Measurements from ENCODE around the gene CRIM1. TPM values are rescaled to one million over a fixed set of nuclear protein-coding genes. Genes with fewer than 3 reads are reported as not detected.
A peak's percentile ranks its signal among the peaks of the same experiment; 100 is the strongest.

Gene CRIM1
- polyA plus RNA-seq, 2 of the 4 experiments (the other 2 are of a cell fraction) = 127 to 208 TPM

- peak overlapping the region; percentile 11; the same call in 2 of the 3 replicates for H3K4me3 ChIP-seq
- peak in 1 of 2 experiments; percentile 7; a peak in 1 of 6 replicates for ATAC-seq
Observed at GRCh38 chr2:36569267-36569856, 213.8 kb downstream of the CRIM1 start.

GRCh38 chr2:36570416-36570815, 214.8 kb downstream of the CRIM1 start:
- FAIRE-seq (peak; percentile 83), DNase-seq (ENCODE audit: low read depth in 1 of 2, low spot score in 1 of 2) (no peak), ATAC-seq (no peak)
- 21% methylated on average over 1 of the region's 1 CpG for WGBS (ENCODE audit: missing lambda C conversion rate)
- TF ChIP-seq PHF8 (IDR thresholded peaks at IDR 0.05; ENCODE audit: borderline replicate concordance, low read depth) (no peak), FOSL2 (IDR thresholded peaks at IDR 0.05) (no peak), FOSL2 (CRISPR knock-in tag; IDR thresholded peaks at IDR 0.05) (peak; percentile 32; the same call in 1 of the 2 replicates)
- Histone ChIP-seq H3K4me2 (peak overlapping the region; percentile 88), H3K9me3 (no peaks in the 10 kb centered on the region), H3K27ac (peak overlapping the region; percentile 71 to 80; a peak in 5 of 6 replicates), H3K4me1 (peaks cover 56% of the 10 kb centered on the region), H3K4me3 (no peak overlapping the region)
- POLR2A ChIA-PET = interaction anchor here (1.1 kb wide), 1 partner anchor 10 kb away, joined by 3 read pairs; no protein-coding TSS in a partner anchor
- CTCF ChIA-PET = interaction anchor here (1.0 kb wide), 1 partner anchor 122 kb away, joined by 3 read pairs; no protein-coding TSS in a partner anchor

More at GRCh38 chr2:36569267-36569856, 213.8 kb downstream of the CRIM1 start:
- FAIRE-seq (peak; percentile 87), DNase-seq (ENCODE audit: low read depth in 1 of 2, low spot score in 1 of 2) (peak in 1 of 2 experiments; percentile 44)
- WGBS (ENCODE audit: missing lambda C conversion rate) = 3% methylated on average over 3 of the region's 3 CpGs
- Histone ChIP-seq H3K27ac (peak overlapping the region; percentile 80 to 88), H3K4me1 (peaks cover 59% of the 10 kb centered on the region), H3K4me2 (peak overlapping the region; percentile 88), H3K9me3 (no peaks in the 10 kb centered on the region)
- peak; percentile 83 for TF ChIP-seq MAFK (IDR thresholded peaks at IDR 0.05; ENCODE audit: partially characterized antibody)
- no peak for TF ChIP-seq REST (IDR thresholded peaks at IDR 0.05)
- ChIA-PET POLR2A (interaction anchor here (0.8 to 1.8 kb wide), 5 partner anchors 9 to 213 kb away, joined by 3 to 6 read pairs (median 3); partner anchors contain the start of genes CRIM1 and FEZ2), CTCF (interaction anchor here (0.7 to 1.4 kb wide), 10 partner anchors 8 to 219 kb away, joined by 3 to 6 read pairs (median 3); partner anchors contain the start of gene FEZ2)

- peak overlapping the region in 1 of 2 experiments; percentile 64; a peak in 4 of 6 replicates for H3K27ac ChIP-seq
- no peak for TF ChIP-seq ESRRA (IDR thresholded peaks at IDR 0.05; ENCODE audit: borderline replicate concordance, low read length)
- no peak for TF ChIP-seq KDM1A (IDR thresholded peaks at IDR 0.05; ENCODE audit: low read depth)
- TF ChIP-seq NPAS2 (CRISPR knock-in tag; IDR thresholded peaks at IDR 0.05; ENCODE audit: borderline replicate concordance) = no peak
- TF ChIP-seq CHD4 (IDR thresholded peaks at IDR 0.05; ENCODE audit: borderline replicate concordance) = no peak
- no peak for TF ChIP-seq HOXB5 (CRISPR knock-in tag; IDR thresholded peaks at IDR 0.05)
- no peak for TF ChIP-seq HOXB13 (CRISPR knock-in tag; IDR thresholded peaks at IDR 0.05; ENCODE audit: low read depth)
- no peak for TF ChIP-seq PHF8 (IDR thresholded peaks at IDR 0.05; ENCODE audit: borderline replicate concordance, low read depth)
- no peak for TF ChIP-seq RAD21 (conservative IDR thresholded peaks at IDR 0.05 in 1 of 2, IDR thresholded peaks at IDR 0.05 in 1 of 2)
- no peak for TF ChIP-seq RARB (CRISPR knock-in tag; IDR thresholded peaks at IDR 0.05)
- TF ChIP-seq REST (IDR thresholded peaks at IDR 0.05) = no peak
- TF ChIP-seq EP300 (IDR thresholded peaks at IDR 0.05) = no peak
- TF ChIP-seq CTCF (IDR thresholded peaks at IDR 0.05) = no peak
- FAIRE-seq (no peak), DNase-seq (ENCODE audit: low read depth in 1 of 2, low spot score in 1 of 2) (no peak), ATAC-seq (peak in 1 of 2 experiments; percentile 18; a peak in 1 of 6 replicates)
- peaks cover 51% of the 10 kb centered on the region for H3K4me1 ChIP-seq
- H3K9me3 ChIP-seq = no peaks in the 10 kb centered on the region
- 78% methylated on average over 3 of the region's 3 CpGs for WGBS (ENCODE audit: missing lambda C conversion rate)
- H3K4me3 ChIP-seq = no peak overlapping the region
- H3K4me2 ChIP-seq = no peak overlapping the region
- ChIA-PET POLR2A (no interaction called here), CTCF (interaction anchor here (1.0 to 1.3 kb wide), 2 partner anchors 11 to 92 kb away, joined by 3 read pairs; no protein-coding TSS in a partner anchor)
Observed at GRCh38 chr2:36572054-36572718, 216.6 kb downstream of the CRIM1 start.
